ENCODE data around the gene TMTC2.

DNA sequence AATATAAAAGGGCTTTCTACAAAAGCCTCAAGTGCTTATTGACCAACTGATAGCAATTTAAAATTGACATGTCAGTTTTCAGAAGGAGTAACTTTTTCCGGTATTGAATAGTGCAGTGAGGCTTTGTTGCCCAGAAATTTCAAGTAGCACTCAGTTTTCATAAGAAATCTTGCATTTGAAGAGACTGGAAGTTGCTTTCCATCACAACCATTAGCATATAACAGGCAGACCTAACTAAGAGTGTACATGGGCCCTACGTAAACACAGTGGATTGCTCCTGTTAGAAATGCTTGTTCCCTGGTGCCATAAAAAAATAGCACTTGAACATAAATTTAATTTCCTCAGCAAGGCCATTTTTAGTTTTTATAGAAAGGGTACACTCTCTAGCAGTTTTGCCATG lies 117.9 kb downstream of the TMTC2 start:
- TF ChIP-seq, protein P1, sequence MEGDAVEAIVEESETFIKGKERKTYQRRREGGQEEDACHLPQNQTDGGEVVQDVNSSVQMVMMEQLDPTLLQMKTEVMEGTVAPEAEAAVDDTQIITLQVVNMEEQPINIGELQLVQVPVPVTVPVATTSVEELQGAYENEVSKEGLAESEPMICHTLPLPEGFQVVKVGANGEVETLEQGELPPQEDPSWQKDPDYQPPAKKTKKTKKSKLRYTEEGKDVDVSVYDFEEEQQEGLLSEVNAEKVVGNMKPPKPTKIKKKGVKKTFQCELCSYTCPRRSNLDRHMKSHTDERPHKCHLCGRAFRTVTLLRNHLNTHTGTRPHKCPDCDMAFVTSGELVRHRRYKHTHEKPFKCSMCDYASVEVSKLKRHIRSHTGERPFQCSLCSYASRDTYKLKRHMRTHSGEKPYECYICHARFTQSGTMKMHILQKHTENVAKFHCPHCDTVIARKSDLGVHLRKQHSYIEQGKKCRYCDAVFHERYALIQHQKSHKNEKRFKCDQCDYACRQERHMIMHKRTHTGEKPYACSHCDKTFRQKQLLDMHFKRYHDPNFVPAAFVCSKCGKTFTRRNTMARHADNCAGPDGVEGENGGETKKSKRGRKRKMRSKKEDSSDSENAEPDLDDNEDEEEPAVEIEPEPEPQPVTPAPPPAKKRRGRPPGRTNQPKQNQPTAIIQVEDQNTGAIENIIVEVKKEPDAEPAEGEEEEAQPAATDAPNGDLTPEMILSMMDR (IDR thresholded peaks at IDR 0.05; ENCODE audit: poor library complexity): no peak
- TF ChIP-seq EZH2 (IDR thresholded peaks at IDR 0.05; ENCODE audit: borderline replicate concordance): no peak

Measured in hepatocyte (in vitro differentiated cells).